Mononuclear cell (primary cell): ENCODE measurements around the gene RSPH1. TPM values are rescaled to one million over a fixed set of nuclear protein-coding genes. Genes with fewer than 3 reads are reported as not detected.

Source experiments
- H3K27me3 ChIP-seq: 2 replicates; pipeline ENCODE4 v1.6.0; 2011; ENCODE audit warnings: low read length, control low read depth; ENCODE audit not compliant: insufficient read depth
- H3K4me1 ChIP-seq: 2 replicates; pipeline ENCODE4 v1.5.1; 2011; ENCODE audit warnings: mild to moderate bottlenecking, low read length, control low read depth; ENCODE audit not compliant: insufficient read depth
- H3K4me3 ChIP-seq: 2 replicates; pipeline ENCODE4 v1.5.1; 2011; ENCODE audit warnings: mild to moderate bottlenecking, low read length, moderate library complexity
- H3K9me3 ChIP-seq: 2 replicates; pipeline ENCODE4 v1.5.1; 2011; ENCODE audit warnings: low read depth, mild to moderate bottlenecking, control low read depth, low read length
- total RNA-seq: library from RNA; depleted of rRNA; stranded (reverse); fragments of >200 nt; gene quantifications from one replicate; pipeline ENCODE4 v1.2.3, GENCODE V29; 2012

RSPH1 gene
- total RNA-seq = 0.10 TPM

GRCh38 chr21:42496120-42496838 is at the start of gene RSPH1:
RSPH1 (minus strand) TSS chr21:42496224; CDS start chr21:42496186, 38 bp downstream.
- Histone ChIP-seq H3K27me3 (no peaks in the 10 kb centered on the region), H3K4me1 (peaks cover 13% of the 10 kb centered on the region), H3K9me3 (no peaks in the 10 kb centered on the region), H3K4me3 (peak within 1 kb of the TSS; percentile 53)

GRCh38 chr21:42545745-42546144 is 49.7 kb upstream of the RSPH1 start:
- Histone ChIP-seq H3K9me3 (no peaks in the 10 kb centered on the region), H3K4me3 (no peak overlapping the region), H3K27me3 (no peaks in the 10 kb centered on the region)

GRCh38 chr21:42545317-42545716 is 49.3 kb upstream of the RSPH1 start:
- Histone ChIP-seq H3K27me3 (no peaks in the 10 kb centered on the region), H3K4me1 (no peaks in the 10 kb centered on the region), H3K4me3 (no peak overlapping the region), H3K9me3 (no peaks in the 10 kb centered on the region)

More at GRCh38 chr21:42545745-42546144, 49.7 kb upstream of the RSPH1 start:
- H3K4me1 ChIP-seq = no peaks in the 10 kb centered on the region

- H3K4me3 ChIP-seq = no peak overlapping the region
- H3K27me3 ChIP-seq = no peaks in the 10 kb centered on the region
- H3K4me1 ChIP-seq = no peaks in the 10 kb centered on the region
- H3K9me3 ChIP-seq = no peaks in the 10 kb centered on the region
Measured at GRCh38 chr21:42544544-42544943, 48.5 kb upstream of the RSPH1 start.

- Histone ChIP-seq H3K4me1 (no peaks in the 10 kb centered on the region), H3K9me3 (no peaks in the 10 kb centered on the region), H3K4me3 (no peak overlapping the region), H3K27me3 (no peaks in the 10 kb centered on the region)
Measured at GRCh38 chr21:42543106-42543847, 47.3 kb upstream of the RSPH1 start.

GRCh38 chr21:42542596-42542995 is 46.6 kb upstream of the RSPH1 start:
- Histone ChIP-seq H3K4me1 (no peaks in the 10 kb centered on the region), H3K27me3 (no peaks in the 10 kb centered on the region), H3K9me3 (no peaks in the 10 kb centered on the region), H3K4me3 (no peak overlapping the region)

- H3K4me3 ChIP-seq = no peak overlapping the region
- H3K27me3 ChIP-seq = no peaks in the 10 kb centered on the region
- no peaks in the 10 kb centered on the region for H3K4me1 ChIP-seq
- no peaks in the 10 kb centered on the region for H3K9me3 ChIP-seq
Measured at GRCh38 chr21:42542196-42542595, 46.2 kb upstream of the RSPH1 start.

GRCh38 chr21:42541618-42542017 is 45.6 kb upstream of the RSPH1 start:
- Histone ChIP-seq H3K27me3 (no peaks in the 10 kb centered on the region), H3K9me3 (no peaks in the 10 kb centered on the region), H3K4me3 (no peak overlapping the region), H3K4me1 (no peaks in the 10 kb centered on the region)

- H3K4me3 ChIP-seq = no peak overlapping the region
- H3K4me1 ChIP-seq = no peaks in the 10 kb centered on the region
- H3K9me3 ChIP-seq = no peaks in the 10 kb centered on the region
- no peaks in the 10 kb centered on the region for H3K27me3 ChIP-seq
Measured at GRCh38 chr21:42541174-42541573, 45.1 kb upstream of the RSPH1 start.

- Histone ChIP-seq H3K9me3 (no peaks in the 10 kb centered on the region), H3K4me1 (no peaks in the 10 kb centered on the region), H3K27me3 (no peaks in the 10 kb centered on the region), H3K4me3 (no peak overlapping the region)
Measured at GRCh38 chr21:42540396-42540795, 44.4 kb upstream of the RSPH1 start.

- H3K27me3 ChIP-seq = no peaks in the 10 kb centered on the region
- H3K4me3 ChIP-seq = no peak overlapping the region
- no peaks in the 10 kb centered on the region for H3K9me3 ChIP-seq
- peaks cover 3% of the 10 kb centered on the region for H3K4me1 ChIP-seq
Measured at GRCh38 chr21:42539931-42540343, 43.9 kb upstream of the RSPH1 start.

GRCh38 chr21:42539342-42539741 is 43.3 kb upstream of the RSPH1 start:
- peaks cover 9% of the 10 kb centered on the region for H3K4me1 ChIP-seq
- no peaks in the 10 kb centered on the region for H3K27me3 ChIP-seq
- no peaks in the 10 kb centered on the region for H3K9me3 ChIP-seq
- H3K4me3 ChIP-seq = no peak overlapping the region

- no peaks in the 10 kb centered on the region for H3K9me3 ChIP-seq
- peaks cover 15% of the 10 kb centered on the region for H3K4me1 ChIP-seq
- H3K4me3 ChIP-seq = no peak overlapping the region
- H3K27me3 ChIP-seq = no peaks in the 10 kb centered on the region
Measured at GRCh38 chr21:42538479-42539275, 42.7 kb upstream of the RSPH1 start.

- no peaks in the 10 kb centered on the region for H3K9me3 ChIP-seq
- H3K4me3 ChIP-seq = no peak overlapping the region
- H3K4me1 ChIP-seq = peaks cover 29% of the 10 kb centered on the region
- H3K27me3 ChIP-seq = no peaks in the 10 kb centered on the region
Measured at GRCh38 chr21:42537106-42537742, 41.2 kb upstream of the RSPH1 start.

- Histone ChIP-seq H3K4me3 (no peak overlapping the region), H3K4me1 (peaks cover 29% of the 10 kb centered on the region), H3K27me3 (no peaks in the 10 kb centered on the region), H3K9me3 (no peaks in the 10 kb centered on the region)
Measured at GRCh38 chr21:42536601-42537000, 40.6 kb upstream of the RSPH1 start.
